Measurements from ENCODE around the gene ARMCX4. TPM values are rescaled to one million over a fixed set of nuclear protein-coding genes. Genes with fewer than 3 reads are reported as not detected.

Gene ARMCX4
- total RNA-seq, result 1 to 10 TPM; 5.4 to 6.3 TPM

DNA sequence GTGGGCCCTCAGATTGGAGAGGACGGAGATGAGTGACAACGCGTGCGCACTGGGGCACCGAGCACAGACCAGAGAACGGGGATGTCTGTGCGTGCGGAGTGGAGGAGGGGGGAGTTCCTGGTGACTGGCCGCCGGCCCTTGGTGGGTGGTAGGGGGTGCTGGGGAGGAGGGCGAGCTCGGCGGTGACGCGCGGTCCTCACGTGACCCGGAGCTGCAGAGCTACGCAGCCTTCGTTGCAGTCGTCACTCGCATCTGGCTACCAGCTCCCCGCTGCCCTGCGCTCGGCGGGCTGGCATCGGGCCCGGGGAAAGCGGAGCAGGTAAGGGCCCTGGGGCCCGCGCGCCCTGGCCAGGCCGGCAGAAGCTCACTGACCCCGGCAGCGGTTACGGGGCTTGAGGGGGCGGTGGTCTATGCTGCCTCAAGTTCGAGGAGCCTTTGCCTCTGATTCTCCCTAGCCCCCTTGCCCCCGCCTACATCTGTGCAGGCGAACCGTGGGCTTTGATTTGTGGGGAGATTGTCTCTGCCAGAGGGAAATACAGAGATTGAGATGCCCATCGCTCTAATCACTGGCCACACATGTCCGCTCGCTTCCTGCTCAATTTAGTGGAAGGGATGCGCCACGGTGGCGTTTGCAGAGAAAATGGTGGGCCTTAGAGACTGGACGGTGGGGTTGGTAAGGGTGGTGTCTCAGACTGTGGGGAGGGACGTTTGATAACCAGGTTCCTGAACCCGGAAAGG is at the start of gene ARMCX4:
Gene ARMCX4, plus strand, starts transcription at position 245 of the 738 bp plus-strand sequence. CDS start 3,134 bp downstream, outside the sequence.
- Mint-ChIP-seq H3K27ac (no peak within 1 kb of the TSS), H3K36me3 (no peaks in the 10 kb centered on the region), H3K4me1 (ENCODE audit: low read depth) (peaks cover 7% of the 10 kb centered on the region), H3K9me3 (no peaks in the 10 kb centered on the region), H3K4me3 (peak within 1 kb of the TSS; percentile 73), H3K27me3 (peaks cover 2% of the 10 kb centered on the region)
- intact Hi-C loops (cut with micrococcal nuclease), result loop anchor here (5.0 kb wide), 1 partner anchor 68 kb away; no protein-coding TSS in a partner anchor
- peak; percentile 60 for DNase-seq
- POLR2A ChIA-PET, result interaction anchor here (1.1 kb wide), 1 partner anchor 68 kb away, joined by 4 read pairs; no protein-coding TSS in a partner anchor
- CTCF ChIA-PET, result interaction anchor here (1.1 kb wide), 1 partner anchor 70 kb away, joined by 4 read pairs; no protein-coding TSS in a partner anchor

DNA sequence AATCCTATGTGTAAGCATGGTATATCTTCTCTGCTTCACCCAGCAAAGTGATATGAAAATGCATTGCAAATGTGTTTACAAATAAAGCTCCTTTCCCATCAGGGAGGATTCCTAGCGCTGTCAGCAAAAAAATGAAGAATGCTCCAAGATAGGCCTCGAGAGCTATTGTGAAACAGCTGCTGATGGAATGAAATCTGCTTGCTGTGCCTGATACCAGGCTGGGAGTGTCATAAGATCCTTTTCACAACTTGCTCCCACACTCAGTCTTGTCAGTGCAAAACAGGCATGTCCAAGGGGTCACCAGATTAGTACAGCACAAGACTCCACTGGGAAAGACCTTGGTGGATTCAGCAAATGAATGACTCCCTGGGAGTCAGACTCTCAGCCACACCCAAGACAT is 43.2 kb upstream of the ARMCX4 start:
- CTCF ChIA-PET, result no interaction called here

DNA sequence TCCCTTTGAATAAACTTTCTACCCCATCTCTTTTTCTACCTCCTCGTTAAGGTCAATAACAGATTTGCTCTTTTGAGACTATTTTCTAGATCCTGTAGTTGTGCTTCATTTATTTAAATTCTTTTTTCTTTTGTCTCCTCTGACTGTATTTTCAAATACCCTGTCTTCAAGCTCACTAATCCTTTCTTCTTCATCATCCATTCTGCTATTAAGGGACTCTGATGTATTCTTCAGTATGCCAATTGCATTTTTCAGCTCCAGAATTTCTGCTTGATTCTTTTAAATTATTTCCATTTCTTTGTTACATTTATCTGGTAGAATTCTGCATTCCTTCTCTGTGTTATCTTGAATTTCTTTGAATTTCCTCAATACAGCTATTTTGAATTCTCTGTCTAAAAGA is 36.0 kb upstream of the ARMCX4 start:
- Mint-ChIP-seq H3K9me3 (no peaks in the 10 kb centered on the region), H3K4me1 (ENCODE audit: low read depth) (no peaks in the 10 kb centered on the region), H3K36me3 (peaks cover 27% of the 10 kb centered on the region), H3K27ac (no peak overlapping the region), H3K4me3 (no peak overlapping the region), H3K27me3 (no peaks in the 10 kb centered on the region)
- ChIA-PET CTCF (no interaction called here), POLR2A (no interaction called here)
- intact Hi-C loops (cut with micrococcal nuclease), result no loop called here
- no peak for DNase-seq

More for the DNA sequence above, 43.2 kb upstream of the ARMCX4 start:
- peaks cover 38% of the 10 kb centered on the region for H3K36me3 Mint-ChIP-seq
- intact Hi-C loops (cut with micrococcal nuclease), result no loop called here
- H3K4me1 Mint-ChIP-seq (ENCODE audit: low read depth), result no peaks in the 10 kb centered on the region
- no peaks in the 10 kb centered on the region for H3K9me3 Mint-ChIP-seq
- H3K27ac Mint-ChIP-seq, result no peak overlapping the region
- no peaks in the 10 kb centered on the region for H3K27me3 Mint-ChIP-seq
- POLR2A ChIA-PET, result no interaction called here
- no peak for DNase-seq
- H3K4me3 Mint-ChIP-seq, result no peak overlapping the region

GRCh38 chrX:101450085-101450484 is 35.2 kb upstream of the ARMCX4 start:
- H3K9me3 Mint-ChIP-seq, result no peaks in the 10 kb centered on the region
- no peak for DNase-seq
- no peak overlapping the region for H3K4me3 Mint-ChIP-seq
- ChIA-PET POLR2A (no interaction called here), CTCF (no interaction called here)
- H3K27me3 Mint-ChIP-seq, result no peaks in the 10 kb centered on the region
- intact Hi-C loops (cut with micrococcal nuclease), result no loop called here
- no peaks in the 10 kb centered on the region for H3K4me1 Mint-ChIP-seq (ENCODE audit: low read depth)
- H3K27ac Mint-ChIP-seq, result no peak overlapping the region
- peaks cover 28% of the 10 kb centered on the region for H3K36me3 Mint-ChIP-seq

DNA sequence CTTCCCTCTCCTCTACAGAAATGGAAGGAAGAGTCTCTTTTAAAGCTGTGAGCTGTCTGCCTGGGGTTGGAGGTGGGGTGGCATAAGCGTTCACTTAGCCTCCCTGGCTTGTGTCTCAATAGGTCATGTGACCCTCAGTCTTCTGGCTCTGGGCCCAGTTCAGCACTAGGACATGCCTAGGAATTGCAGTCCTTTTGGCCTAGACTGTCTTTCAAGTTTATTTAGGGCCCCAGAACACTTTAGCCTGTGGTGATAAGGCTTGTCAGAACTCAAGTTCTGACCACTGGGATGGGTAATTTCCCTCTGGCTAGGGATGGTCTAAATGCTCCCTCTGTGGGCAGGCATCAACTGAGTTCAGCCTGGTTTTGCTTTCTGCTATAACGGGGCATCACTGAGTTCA is 34.3 kb upstream of the ARMCX4 start:
- no peak overlapping the region for H3K27ac Mint-ChIP-seq
- H3K4me1 Mint-ChIP-seq (ENCODE audit: low read depth), result no peaks in the 10 kb centered on the region
- H3K36me3 Mint-ChIP-seq, result peaks cover 31% of the 10 kb centered on the region
- ChIA-PET CTCF (no interaction called here), POLR2A (no interaction called here)
- no peaks in the 10 kb centered on the region for H3K27me3 Mint-ChIP-seq
- H3K4me3 Mint-ChIP-seq, result no peak overlapping the region
- no peak for DNase-seq
- intact Hi-C loops (cut with micrococcal nuclease), result no loop called here
- no peaks in the 10 kb centered on the region for H3K9me3 Mint-ChIP-seq

DNA sequence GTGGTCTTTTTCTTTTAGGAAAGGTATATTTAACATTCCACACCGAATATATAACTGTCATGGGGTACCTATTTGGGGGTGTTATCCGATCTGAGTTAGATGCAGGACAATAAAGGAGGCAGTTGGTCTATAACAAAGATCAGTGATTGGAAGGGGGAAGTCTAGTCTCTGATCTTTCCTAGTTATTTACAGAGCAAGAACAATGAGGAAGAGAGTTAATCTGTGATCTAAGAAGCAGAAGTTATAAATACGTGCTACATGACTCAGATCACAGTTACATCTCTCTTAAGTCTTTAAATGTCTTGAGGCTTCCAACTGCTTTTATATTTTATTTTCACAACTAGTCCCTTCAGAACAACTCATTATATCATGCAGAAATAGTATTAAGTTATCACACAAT is 33.2 kb upstream of the ARMCX4 start:
- DNase-seq, result no peak
- CTCF ChIA-PET, result no interaction called here
- Mint-ChIP-seq H3K36me3 (peaks cover 26% of the 10 kb centered on the region), H3K27ac (no peak overlapping the region), H3K9me3 (no peaks in the 10 kb centered on the region), H3K4me3 (no peak overlapping the region), H3K27me3 (no peaks in the 10 kb centered on the region), H3K4me1 (ENCODE audit: low read depth) (no peaks in the 10 kb centered on the region)
- POLR2A ChIA-PET, result no interaction called here
- intact Hi-C loops (cut with micrococcal nuclease), result no loop called here

GRCh38 chrX:101460669-101461068 is 24.6 kb upstream of the ARMCX4 start:
- POLR2A ChIA-PET, result no interaction called here
- no peaks in the 10 kb centered on the region for H3K9me3 Mint-ChIP-seq
- H3K36me3 Mint-ChIP-seq, result peaks cover 5% of the 10 kb centered on the region

GRCh38 chrX:101462892-101463291 is 22.4 kb upstream of the ARMCX4 start:
- ChIA-PET CTCF (no interaction called here), POLR2A (no interaction called here)
- peaks cover 2% of the 10 kb centered on the region for H3K36me3 Mint-ChIP-seq
- intact Hi-C loops (cut with micrococcal nuclease), result no loop called here
- H3K27ac Mint-ChIP-seq, result no peak overlapping the region
- H3K27me3 Mint-ChIP-seq, result no peaks in the 10 kb centered on the region
- no peak overlapping the region for H3K4me3 Mint-ChIP-seq
- H3K9me3 Mint-ChIP-seq, result no peaks in the 10 kb centered on the region
- H3K4me1 Mint-ChIP-seq (ENCODE audit: low read depth), result no peaks in the 10 kb centered on the region
- DNase-seq, result no peak

More at GRCh38 chrX:101460669-101461068, 24.6 kb upstream of the ARMCX4 start:
- no peak overlapping the region for H3K4me3 Mint-ChIP-seq
- H3K27me3 Mint-ChIP-seq, result no peaks in the 10 kb centered on the region
- intact Hi-C loops (cut with micrococcal nuclease), result no loop called here
- H3K4me1 Mint-ChIP-seq (ENCODE audit: low read depth), result no peaks in the 10 kb centered on the region
- H3K27ac Mint-ChIP-seq, result no peak overlapping the region
- no peak for DNase-seq
- CTCF ChIA-PET, result no interaction called here

- no peak for DNase-seq
- no peak overlapping the region for H3K27ac Mint-ChIP-seq
- no peaks in the 10 kb centered on the region for H3K4me1 Mint-ChIP-seq (ENCODE audit: low read depth)
- no peak overlapping the region for H3K4me3 Mint-ChIP-seq
- no peaks in the 10 kb centered on the region for H3K9me3 Mint-ChIP-seq
- CTCF ChIA-PET, result no interaction called here
- intact Hi-C loops (cut with micrococcal nuclease), result no loop called here
- H3K27me3 Mint-ChIP-seq, result no peaks in the 10 kb centered on the region
- no peaks in the 10 kb centered on the region for H3K36me3 Mint-ChIP-seq
- POLR2A ChIA-PET, result no interaction called here
These were observed 6.9 kb upstream of the ARMCX4 start for GRCh38 chrX:101478366-101478765.

- Mint-ChIP-seq H3K9me3 (no peaks in the 10 kb centered on the region), H3K4me1 (ENCODE audit: low read depth) (peaks cover 7% of the 10 kb centered on the region), H3K4me3 (no peak overlapping the region), H3K27me3 (peaks cover 2% of the 10 kb centered on the region), H3K36me3 (no peaks in the 10 kb centered on the region), H3K27ac (no peak overlapping the region)
- ChIA-PET POLR2A (no interaction called here), CTCF (no interaction called here)
- intact Hi-C loops (cut with micrococcal nuclease), result no loop called here
- DNase-seq, result no peak
These were observed 3.0 kb upstream of the ARMCX4 start for GRCh38 chrX:101482296-101482695.

- H3K27me3 Mint-ChIP-seq, result peaks cover 2% of the 10 kb centered on the region
- ChIA-PET CTCF (no interaction called here), POLR2A (no interaction called here)
- no peaks in the 10 kb centered on the region for H3K9me3 Mint-ChIP-seq
- peaks cover 7% of the 10 kb centered on the region for H3K4me1 Mint-ChIP-seq (ENCODE audit: low read depth)
- no peak for DNase-seq
- H3K36me3 Mint-ChIP-seq, result no peaks in the 10 kb centered on the region
- intact Hi-C loops (cut with micrococcal nuclease), result no loop called here
- H3K27ac Mint-ChIP-seq, result no peak overlapping the region
- no peak overlapping the region for H3K4me3 Mint-ChIP-seq
These were observed 1.6 kb upstream of the ARMCX4 start for GRCh38 chrX:101483705-101484104.

DNA sequence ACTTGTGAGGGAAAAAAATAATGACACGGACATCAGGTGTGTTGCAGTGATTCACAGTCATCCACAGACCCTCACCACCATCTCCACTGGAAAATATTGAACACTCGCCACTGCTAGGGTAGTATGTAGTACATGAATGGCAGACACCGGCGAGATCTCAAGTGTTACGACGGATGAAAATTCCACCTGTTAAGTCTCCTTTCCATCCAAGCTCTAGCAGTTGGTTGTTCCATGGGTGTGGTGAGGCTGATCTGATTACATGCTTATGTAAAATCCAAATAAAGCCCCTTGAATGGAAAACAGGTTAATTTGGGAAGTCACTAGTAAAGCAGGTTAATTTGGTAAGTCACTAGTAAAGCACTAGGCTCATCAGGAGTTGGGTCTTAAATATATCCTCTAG is 1.1 kb upstream of the ARMCX4 start:
- Mint-ChIP-seq H3K27ac (no peak overlapping the region), H3K4me3 (no peak overlapping the region), H3K4me1 (ENCODE audit: low read depth) (peaks cover 7% of the 10 kb centered on the region), H3K36me3 (no peaks in the 10 kb centered on the region), H3K27me3 (peaks cover 2% of the 10 kb centered on the region), H3K9me3 (no peaks in the 10 kb centered on the region)
- no peak for DNase-seq
- intact Hi-C loops (cut with micrococcal nuclease), result no loop called here
- ChIA-PET CTCF (interaction anchor here (1.1 kb wide), 1 partner anchor 69 kb away, joined by 4 read pairs; no protein-coding TSS in a partner anchor), POLR2A (no interaction called here)

- POLR2A ChIA-PET, result no interaction called here
- H3K9me3 Mint-ChIP-seq, result no peaks in the 10 kb centered on the region
- H3K36me3 Mint-ChIP-seq, result no peaks in the 10 kb centered on the region
- peaks cover 7% of the 10 kb centered on the region for H3K4me1 Mint-ChIP-seq (ENCODE audit: low read depth)
- no peak overlapping the region for H3K4me3 Mint-ChIP-seq
- no peak for DNase-seq
- H3K27me3 Mint-ChIP-seq, result peaks cover 2% of the 10 kb centered on the region
- H3K27ac Mint-ChIP-seq, result no peak overlapping the region
- intact Hi-C loops (cut with micrococcal nuclease), result loop anchor here (5.0 kb wide), 1 partner anchor 71 kb away; no protein-coding TSS in a partner anchor
- CTCF ChIA-PET, result no interaction called here
These were observed 3.5 kb downstream of the ARMCX4 start for GRCh38 chrX:101488796-101489195.

Measured in activated CD4-positive, alpha-beta memory T cell treated with anti-CD3 and anti-CD28 coated beads for 36 hours (primary cell).